Esophagus muscularis mucosa (tissue), 4 donors: ENCODE results near the gene ERGIC1. TPM values are rescaled to one million over a fixed set of nuclear protein-coding genes. Genes with fewer than 3 reads are reported as not detected.

Source experiments
- DNase-seq: peaks from one replicate; pipeline ENCODE4 v3.0.0-alpha.2; 2017; ENCODE audit errors: extremely low spot score
- H3K27ac ChIP-seq, 4 donors: fragments of 200-600 bp; sonication (generic); replicated peaks in 1 of 4; 1 replicate in 3 of 4; 2 replicates in 1 of 4; pipeline ENCODE4 v1.5.1; 2016 to 2019; ENCODE audit warnings: mild to moderate bottlenecking in 1 of 4
- H3K27me3 ChIP-seq, 4 donors: fragments of 200-600 bp; sonication (generic); one replicate each; pipeline versions ENCODE4 v1.5.1 to v1.6.0; 2016 to 2019
- H3K36me3 ChIP-seq, 4 donors: fragments of 200-600 bp; sonication (generic); one replicate each; pipeline ENCODE4 v1.5.1; 2016 to 2019
- H3K4me1 ChIP-seq, 4 donors: fragments of 200-600 bp; sonication (generic); one replicate each; pipeline ENCODE4 v1.5.1; 2016 to 2019
- H3K4me3 ChIP-seq, 4 donors: fragments of 200-600 bp; sonication (generic); 1 replicate in 2 of 4; 2 replicates in 2 of 4; pipeline ENCODE4 v1.5.1; 2016 to 2019; ENCODE audit warnings: mild to moderate bottlenecking in 4 of 4, moderate library complexity in 1 of 4
- H3K9me3 ChIP-seq, 4 donors: fragments of 200-600 bp; sonication (generic); 1 replicate in 3 of 4; 2 replicates in 1 of 4; pipeline ENCODE4 v1.5.1; 2016 to 2019
- EP300 ChIP-seq: sonication (generic); formaldehyde crosslinking; IDR thresholded peaks from one replicate; pipeline ENCODE4 v1.6.1; 2017; ENCODE audit warnings: antibody characterized with exemption
- POLR2A ChIP-seq: fragments of 450-650 bp; IDR thresholded peaks from one replicate; pipeline ENCODE4 v1.6.1; 2017; ENCODE audit warnings: antibody characterized with exemption, moderate library complexity, mild to moderate bottlenecking, low read depth
- POLR2AphosphoS5 ChIP-seq, 2 donors: sonication (generic); formaldehyde crosslinking; IDR thresholded peaks; one replicate each; pipeline ENCODE4 v1.6.1; 2017; ENCODE audit warnings: antibody characterized with exemption in 2 of 2
- WGBS: methylation state at CpG from one replicate; pipeline ENCODE4 v1.1.5; 2018; 5-methylcytosine and 5-hydroxymethylcytosine counted together
- intact Hi-C: fragments of 100-400 bp; cut with DNase I; formaldehyde crosslinking; loops from one replicate; pipeline ENCODE4 v1.15.1; 2023
- total RNA-seq, 4 donors: library from RNA; depleted of rRNA; stranded (reverse); fragments of >200 nt; gene quantifications; one replicate each; pipeline versions ENCODE4 v1.1.0 to v1.2.1, GENCODE V29; 2016
- TF ChIP-seq, protein P1 (sequence below), 3 experiments: fragments of 200-600 bp in 2 of 3; fragments of 450-650 bp in 1 of 3; sonication (generic) in 2 of 3; IDR thresholded peaks; one replicate each; pipeline ENCODE4 v1.5.1; 2017 to 2019; ENCODE audit warnings: antibody characterized with exemption in 3 of 3, mild to moderate bottlenecking in 2 of 3, moderate library complexity in 1 of 3

ERGIC1 gene
- total RNA-seq, 4 donors from 2014 or later = 105 to 161 (median 145) TPM

GRCh38 chr5:172855597-172856292, 21.7 kb downstream of the ERGIC1 start:
- 48% methylated on average over 14 of the region's 18 CpGs for WGBS
- H3K36me3 ChIP-seq = peaks cover 0 to 3% (median 0%) of the 10 kb centered on the region in 4 donors
- no peak for DNase-seq
- H3K27ac ChIP-seq = peak overlapping the region; percentile 84 to 90 (median 87)
- H3K9me3 ChIP-seq = no peaks in the 10 kb centered on the region
- intact Hi-C loops = loop anchor here (5.0 kb wide), 1 partner anchor 63 kb away; no protein-coding TSS in a partner anchor
- H3K27me3 ChIP-seq = no peaks in the 10 kb centered on the region
- TF ChIP-seq POLR2A (no peak), POLR2AphosphoS5 (IDR thresholded peaks at IDR 0.05) (peak; percentile 65 to 73), EP300 (peak; percentile 39)
- TF ChIP-seq, protein P1, sequence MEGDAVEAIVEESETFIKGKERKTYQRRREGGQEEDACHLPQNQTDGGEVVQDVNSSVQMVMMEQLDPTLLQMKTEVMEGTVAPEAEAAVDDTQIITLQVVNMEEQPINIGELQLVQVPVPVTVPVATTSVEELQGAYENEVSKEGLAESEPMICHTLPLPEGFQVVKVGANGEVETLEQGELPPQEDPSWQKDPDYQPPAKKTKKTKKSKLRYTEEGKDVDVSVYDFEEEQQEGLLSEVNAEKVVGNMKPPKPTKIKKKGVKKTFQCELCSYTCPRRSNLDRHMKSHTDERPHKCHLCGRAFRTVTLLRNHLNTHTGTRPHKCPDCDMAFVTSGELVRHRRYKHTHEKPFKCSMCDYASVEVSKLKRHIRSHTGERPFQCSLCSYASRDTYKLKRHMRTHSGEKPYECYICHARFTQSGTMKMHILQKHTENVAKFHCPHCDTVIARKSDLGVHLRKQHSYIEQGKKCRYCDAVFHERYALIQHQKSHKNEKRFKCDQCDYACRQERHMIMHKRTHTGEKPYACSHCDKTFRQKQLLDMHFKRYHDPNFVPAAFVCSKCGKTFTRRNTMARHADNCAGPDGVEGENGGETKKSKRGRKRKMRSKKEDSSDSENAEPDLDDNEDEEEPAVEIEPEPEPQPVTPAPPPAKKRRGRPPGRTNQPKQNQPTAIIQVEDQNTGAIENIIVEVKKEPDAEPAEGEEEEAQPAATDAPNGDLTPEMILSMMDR (IDR thresholded peaks at IDR 0.05) = no peak
- peaks cover 80 to 88% (median 86%) of the 10 kb centered on the region in 4 donors for H3K4me1 ChIP-seq
- no peak overlapping the region for H3K4me3 ChIP-seq

- Histone ChIP-seq H3K4me1 (peaks cover 85 to 94% (median 92%) of the 10 kb centered on the region in 4 donors), H3K9me3 (no peaks in the 10 kb centered on the region), H3K27me3 (no peaks in the 10 kb centered on the region), H3K27ac (peak overlapping the region; percentile 84 to 90 (median 87)), H3K4me3 (no peak overlapping the region), H3K36me3 (peaks cover 0 to 3% (median 0%) of the 10 kb centered on the region in 4 donors)
- intact Hi-C loops = loop anchor here (5.0 kb wide), 1 partner anchor 64 kb away; no protein-coding TSS in a partner anchor
- 96% methylated on average over 4 of the region's 4 CpGs for WGBS
- DNase-seq = no peak
- TF ChIP-seq, protein P1 (IDR thresholded peaks at IDR 0.05) = no peak
- TF ChIP-seq POLR2AphosphoS5 (IDR thresholded peaks at IDR 0.05) (no peak), POLR2A (no peak)
Observed at GRCh38 chr5:172856336-172856735, 22.3 kb downstream of the ERGIC1 start.

GRCh38 chr5:172857982-172858381, 23.9 kb downstream of the ERGIC1 start:
- TF ChIP-seq, protein P1 (IDR thresholded peaks at IDR 0.05) = no peak
- no peak for TF ChIP-seq EP300
- no peak for TF ChIP-seq POLR2AphosphoS5 (IDR thresholded peaks at IDR 0.05)
- no peak for TF ChIP-seq POLR2A
- no peak for DNase-seq
- H3K4me1 ChIP-seq = peaks cover 91 to 100% (median 99%) of the 10 kb centered on the region in 4 donors
- H3K9me3 ChIP-seq = no peaks in the 10 kb centered on the region
- 95% methylated on average over 6 of the region's 7 CpGs for WGBS
- intact Hi-C loops = loop anchor here (5.0 kb wide), 1 partner anchor 66 kb away; no protein-coding TSS in a partner anchor
- H3K27ac ChIP-seq = peak overlapping the region; percentile 86 to 91 (median 90)
- peaks cover 0 to 2% (median 0%) of the 10 kb centered on the region in 4 donors for H3K36me3 ChIP-seq
- H3K4me3 ChIP-seq = no peak overlapping the region
- H3K27me3 ChIP-seq = no peaks in the 10 kb centered on the region

DNA sequence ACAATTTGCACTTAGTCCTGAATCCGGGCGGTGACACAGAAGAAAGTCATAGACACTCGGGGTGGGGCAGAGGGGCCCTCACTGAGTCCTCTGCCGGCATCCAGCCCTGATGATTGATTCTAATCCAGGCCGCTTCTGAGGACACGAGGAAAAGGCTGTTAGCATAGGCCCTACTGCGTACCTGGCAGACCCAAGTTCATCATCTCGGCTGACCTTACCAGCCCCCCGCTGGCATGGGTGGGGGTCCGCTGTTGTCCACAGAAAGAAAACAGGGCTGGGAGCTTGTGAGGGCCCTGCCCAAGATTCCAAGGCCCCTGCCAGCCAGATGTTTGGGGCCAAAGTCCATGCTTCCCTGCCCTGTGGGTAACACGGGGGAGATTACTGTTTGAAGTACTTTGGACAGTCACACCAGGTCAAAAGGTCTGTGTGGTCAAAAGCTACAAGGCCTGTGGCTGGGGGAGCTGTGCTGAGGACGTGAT, 24.5 kb downstream of the ERGIC1 start:
- H3K4me1 ChIP-seq = peaks cover 85 to 99% (median 96%) of the 10 kb centered on the region in 4 donors
- no peaks in the 10 kb centered on the region for H3K9me3 ChIP-seq
- no peaks in the 10 kb centered on the region for H3K27me3 ChIP-seq
- no peak for DNase-seq
- WGBS = 92% methylated on average over 7 of the region's 12 CpGs
- intact Hi-C loops = loop anchor here (5.0 kb wide), 1 partner anchor 66 kb away; no protein-coding TSS in a partner anchor
- H3K4me3 ChIP-seq = no peak overlapping the region
- TF ChIP-seq, protein P1 (IDR thresholded peaks at IDR 0.05) = no peak
- no peak for TF ChIP-seq POLR2A
- H3K36me3 ChIP-seq = peaks cover 0 to 4% (median 0%) of the 10 kb centered on the region in 4 donors
- H3K27ac ChIP-seq = peak overlapping the region; percentile 86 to 91 (median 90)
